ENCODE results near the gene RAD51B.
A peak's percentile ranks its signal among the peaks of the same experiment; 100 is the strongest.

- TF ChIP-seq POLR2A (IDR thresholded peaks at IDR 0.05) (no peak), POLR2AphosphoS5 (IDR thresholded peaks at IDR 0.05; ENCODE audit: insufficient read depth in 1 of 2, low read depth in 1 of 2) (peak in 1 of 2 donors; percentile 30)
- TF ChIP-seq, protein P1, sequence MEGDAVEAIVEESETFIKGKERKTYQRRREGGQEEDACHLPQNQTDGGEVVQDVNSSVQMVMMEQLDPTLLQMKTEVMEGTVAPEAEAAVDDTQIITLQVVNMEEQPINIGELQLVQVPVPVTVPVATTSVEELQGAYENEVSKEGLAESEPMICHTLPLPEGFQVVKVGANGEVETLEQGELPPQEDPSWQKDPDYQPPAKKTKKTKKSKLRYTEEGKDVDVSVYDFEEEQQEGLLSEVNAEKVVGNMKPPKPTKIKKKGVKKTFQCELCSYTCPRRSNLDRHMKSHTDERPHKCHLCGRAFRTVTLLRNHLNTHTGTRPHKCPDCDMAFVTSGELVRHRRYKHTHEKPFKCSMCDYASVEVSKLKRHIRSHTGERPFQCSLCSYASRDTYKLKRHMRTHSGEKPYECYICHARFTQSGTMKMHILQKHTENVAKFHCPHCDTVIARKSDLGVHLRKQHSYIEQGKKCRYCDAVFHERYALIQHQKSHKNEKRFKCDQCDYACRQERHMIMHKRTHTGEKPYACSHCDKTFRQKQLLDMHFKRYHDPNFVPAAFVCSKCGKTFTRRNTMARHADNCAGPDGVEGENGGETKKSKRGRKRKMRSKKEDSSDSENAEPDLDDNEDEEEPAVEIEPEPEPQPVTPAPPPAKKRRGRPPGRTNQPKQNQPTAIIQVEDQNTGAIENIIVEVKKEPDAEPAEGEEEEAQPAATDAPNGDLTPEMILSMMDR (IDR thresholded peaks at IDR 0.05): no peak
These were observed 228.3 kb downstream of the RAD51B start for GRCh38 chr14:68047906-68048305.

Data from vagina (tissue), 2 donors.